ENCODE results near the gene PRMT3.
"Not testable (repeated sequence)": the region's sequence is repeated elsewhere in the genome, so short reads cannot be mapped to it uniquely, and the experiment has no call there.

PRMT3 gene

DNA sequence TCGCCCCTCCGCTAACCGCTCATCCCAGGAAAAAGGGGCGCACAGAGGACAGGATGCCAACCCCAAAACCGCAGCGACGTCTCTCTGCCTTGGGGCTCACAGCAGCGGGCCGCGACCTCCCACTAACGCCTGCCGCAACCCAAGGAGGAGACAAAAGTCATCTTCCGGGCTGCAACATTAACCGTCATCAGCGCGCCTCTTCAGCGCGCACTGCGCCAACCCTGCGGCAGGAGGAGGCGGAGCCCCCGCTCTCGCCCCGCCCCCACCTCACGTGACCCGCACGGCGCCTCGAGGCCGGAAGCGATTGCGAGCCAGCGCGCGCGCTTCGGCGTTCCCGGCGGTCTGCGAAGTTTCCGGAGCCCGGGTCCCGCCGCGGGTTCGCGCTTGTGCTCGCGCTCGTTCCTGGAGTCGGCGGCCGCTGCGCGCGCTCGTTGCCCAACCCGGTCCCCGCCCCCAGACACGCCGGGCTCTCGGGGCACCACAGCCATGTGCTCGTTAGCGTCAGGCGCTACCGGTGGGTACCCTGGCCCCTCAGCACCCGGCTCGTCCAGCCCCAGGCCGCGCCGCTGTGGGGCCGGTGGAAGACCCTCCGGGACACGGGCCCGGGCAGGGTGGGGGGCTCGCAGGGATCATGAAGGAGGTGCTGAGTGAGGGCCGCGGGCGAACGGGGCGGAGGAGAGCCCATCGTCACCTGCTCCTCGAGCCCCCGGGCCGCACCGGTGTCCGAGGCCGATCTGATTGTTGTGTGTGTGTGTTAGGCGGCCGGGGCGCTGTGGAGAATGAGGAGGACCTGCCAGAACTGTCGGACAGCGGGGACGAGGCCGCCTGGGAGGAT lies at the start of gene PRMT3:
TSS of gene PRMT3 (plus strand) at position 456 of the 835 bp plus-strand sequence. CDS start at position 487, 31 bp downstream.
- peak; percentile 91 for DNase-seq

DNA sequence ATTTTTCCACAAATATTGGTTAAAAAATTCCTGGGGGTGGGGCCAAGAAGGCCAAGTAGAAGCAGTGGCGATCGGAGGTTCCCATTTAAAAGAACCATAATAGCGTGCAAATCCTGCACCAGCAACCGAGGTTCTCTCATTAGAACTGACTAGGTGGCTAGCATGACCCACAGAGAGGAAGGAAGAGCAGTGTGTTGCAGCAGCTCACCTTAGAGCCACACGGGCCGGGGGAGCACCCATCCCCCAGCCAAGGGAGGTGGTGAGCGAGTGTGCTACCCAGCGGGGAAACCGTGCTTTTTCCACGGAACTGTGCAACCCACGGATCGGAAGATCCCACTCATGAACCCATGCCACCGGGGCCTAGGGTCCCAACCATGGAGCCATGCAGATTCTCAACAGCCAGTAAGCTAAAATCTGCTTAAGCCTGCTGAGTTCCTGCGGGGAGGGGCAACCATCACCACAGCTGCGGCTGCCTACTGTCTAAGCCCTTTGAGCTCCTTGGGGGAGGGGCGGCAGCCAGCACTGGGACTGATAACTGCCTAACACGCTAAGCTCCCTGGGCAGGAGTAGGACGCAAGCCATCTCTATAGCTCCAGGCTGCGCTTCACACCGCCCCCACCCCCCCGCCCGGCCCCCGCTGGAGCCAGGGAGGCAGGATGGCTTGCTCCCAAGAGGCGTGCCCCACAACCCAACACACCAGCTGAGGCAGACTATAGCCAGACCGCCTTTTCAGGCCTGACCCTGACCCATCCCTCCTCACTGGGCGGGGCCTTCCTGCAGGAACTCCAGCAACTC lies 45.0 kb upstream of the PRMT3 start:
- DNase-seq, result no peak

DNA sequence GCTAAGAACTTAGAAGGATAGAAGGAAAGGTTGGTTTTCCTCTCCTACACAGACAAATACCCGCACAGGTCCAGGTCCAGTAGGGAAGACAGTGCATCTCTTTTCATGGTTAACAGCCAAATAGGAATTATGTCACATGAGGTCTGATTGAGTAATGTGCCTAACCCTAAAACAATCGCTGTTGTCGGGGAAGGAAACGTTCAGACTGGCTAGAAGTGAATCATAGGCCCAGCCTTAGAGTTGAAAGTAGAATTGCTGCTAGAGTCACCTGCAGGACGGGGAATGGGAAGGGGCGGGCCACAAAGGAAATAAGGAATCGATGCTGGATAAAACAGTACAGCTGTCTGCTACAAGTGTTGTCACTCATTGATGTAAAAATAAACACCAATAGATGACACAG lies 36.4 kb upstream of the PRMT3 start:
- DNase-seq, result no peak

DNA sequence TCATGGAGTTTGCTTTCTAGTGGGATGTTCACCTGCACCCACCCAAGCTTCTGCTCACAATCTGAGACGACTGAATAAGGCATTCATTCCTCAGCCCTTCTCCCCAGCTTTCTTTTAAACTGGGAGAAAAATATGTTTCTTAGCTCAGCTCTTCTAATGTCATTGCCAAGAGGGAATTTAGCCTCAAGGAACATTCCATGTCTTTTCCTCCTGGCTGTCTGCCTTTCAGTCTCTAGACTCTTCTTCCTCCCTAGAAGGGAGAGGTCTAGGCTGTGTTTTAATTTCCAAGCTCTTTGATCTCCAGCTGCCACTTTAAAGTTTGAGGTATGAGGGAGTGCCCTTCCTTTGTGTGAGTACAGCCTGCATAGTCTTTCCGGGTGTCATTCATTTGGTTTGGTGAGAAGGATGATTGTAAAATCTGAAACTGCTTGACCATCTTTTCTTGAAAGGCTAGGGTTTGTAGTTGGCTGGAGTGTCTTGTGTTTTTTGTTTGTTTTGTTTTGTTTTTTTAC lies 35.7 kb upstream of the PRMT3 start:
- no peak for DNase-seq

DNA sequence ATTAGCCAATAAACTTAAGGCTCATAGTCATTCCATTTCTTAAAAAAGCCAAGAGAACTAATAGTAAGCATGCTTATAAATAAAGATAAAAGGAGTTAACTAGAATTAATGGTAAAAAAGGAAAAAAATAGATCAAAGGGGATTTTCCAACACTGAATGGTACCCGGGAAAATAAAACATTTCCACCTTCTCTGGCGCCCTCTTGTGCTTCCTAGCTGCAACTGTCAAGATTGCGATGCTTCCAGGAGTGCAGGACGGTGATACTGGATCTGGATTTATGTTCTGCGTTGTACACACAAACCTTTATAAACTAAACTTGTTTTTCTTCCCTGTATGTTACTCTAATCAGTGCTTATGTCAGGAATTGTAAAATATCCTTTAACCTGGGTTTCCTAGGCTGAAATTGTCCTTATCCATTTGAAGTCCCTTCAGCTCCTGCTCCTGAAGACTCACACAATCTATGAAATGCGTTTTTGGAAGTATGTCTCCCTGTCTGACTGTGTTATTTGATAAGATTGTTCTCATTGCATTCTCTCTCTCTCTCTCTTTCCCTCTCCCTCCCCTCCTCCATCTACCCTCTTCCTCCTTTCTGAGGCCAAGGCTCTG lies 33.6 kb upstream of the PRMT3 start:
- DNase-seq, result peak; percentile 73

DNA sequence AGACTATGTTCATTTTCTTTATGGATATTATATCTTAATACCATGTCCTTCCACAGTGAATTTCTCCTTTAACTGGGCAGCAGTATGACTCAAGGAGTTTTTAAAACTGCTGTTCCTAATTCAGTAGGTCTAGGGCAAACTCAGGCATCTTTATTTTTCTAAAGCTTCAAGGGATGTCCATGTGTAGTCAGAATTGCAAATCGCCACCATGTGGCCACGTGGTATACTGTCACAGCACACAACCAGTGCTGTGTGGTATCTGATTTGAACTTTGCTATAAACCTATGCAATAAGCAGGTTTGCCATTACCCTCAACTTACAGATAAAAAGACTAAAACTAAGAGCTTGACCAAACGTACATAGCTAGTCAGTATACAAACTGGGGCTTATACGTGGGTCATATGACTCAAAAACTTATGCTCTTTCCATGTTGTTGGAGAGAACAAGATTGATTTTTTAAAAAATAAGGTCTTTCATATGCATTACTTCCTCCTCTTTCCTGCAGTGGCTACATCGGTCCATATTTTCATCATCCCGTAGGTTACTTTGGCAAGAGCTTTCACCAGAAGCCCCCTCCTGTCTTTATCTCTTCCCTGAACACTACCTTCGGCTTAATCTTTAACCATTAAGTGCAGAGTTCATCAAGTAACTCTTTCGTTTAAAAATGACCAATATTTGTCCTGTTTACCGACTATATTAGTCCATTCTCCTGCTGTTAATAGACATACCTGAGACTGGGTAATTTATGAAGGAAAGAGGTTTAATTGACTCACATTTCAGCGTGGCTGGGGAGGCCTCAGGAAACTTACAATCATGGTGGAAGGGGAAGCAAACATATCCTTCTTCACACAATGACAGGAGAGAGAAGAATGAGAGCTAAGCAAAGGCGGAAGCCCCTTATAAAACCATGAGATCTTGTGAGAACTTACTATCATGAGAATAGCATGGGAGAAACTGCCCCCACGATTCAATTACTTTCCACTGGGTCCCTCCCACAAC lies 32.0 kb upstream of the PRMT3 start:
- peak; percentile 29 for DNase-seq

DNA sequence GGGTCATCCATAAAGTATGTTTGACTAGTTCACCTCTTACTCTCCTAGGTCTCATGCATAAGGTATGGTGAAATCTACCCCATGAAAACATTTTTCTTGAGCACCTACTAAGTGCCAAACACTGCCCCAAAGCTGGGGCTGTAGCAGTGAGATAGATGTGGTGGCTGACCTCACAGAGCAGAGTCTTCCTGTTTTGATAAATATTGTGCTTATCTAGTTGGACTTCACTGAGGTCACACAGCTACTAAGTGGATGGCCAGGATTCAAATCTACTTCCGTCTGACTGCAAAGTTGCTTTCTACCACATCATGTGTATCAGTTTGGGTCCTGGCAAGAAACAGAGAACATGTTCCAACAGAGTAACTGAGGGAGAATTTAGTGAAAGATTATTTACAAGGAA lies 30.4 kb upstream of the PRMT3 start:
- no peak for DNase-seq

DNA sequence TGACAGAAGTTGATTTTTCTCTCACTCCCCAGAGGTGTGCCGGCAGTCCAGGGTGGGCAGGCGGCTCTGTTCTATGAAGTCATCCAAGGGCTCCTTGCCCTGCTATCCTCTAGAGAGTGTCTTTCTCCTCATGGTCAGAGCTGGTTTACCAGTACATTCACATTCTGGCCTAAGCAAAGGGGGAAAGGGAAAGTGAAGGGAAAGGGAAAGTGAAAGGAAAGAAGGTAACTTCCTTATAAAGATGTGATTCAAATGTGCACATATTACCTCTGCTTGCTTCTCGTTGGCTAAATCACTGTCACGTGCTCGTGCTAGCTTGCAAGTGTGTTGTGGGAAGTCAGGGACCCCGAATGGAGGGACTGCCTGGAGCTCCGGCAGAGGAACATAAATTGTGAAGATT lies 26.9 kb upstream of the PRMT3 start:
- no peak for DNase-seq

DNA sequence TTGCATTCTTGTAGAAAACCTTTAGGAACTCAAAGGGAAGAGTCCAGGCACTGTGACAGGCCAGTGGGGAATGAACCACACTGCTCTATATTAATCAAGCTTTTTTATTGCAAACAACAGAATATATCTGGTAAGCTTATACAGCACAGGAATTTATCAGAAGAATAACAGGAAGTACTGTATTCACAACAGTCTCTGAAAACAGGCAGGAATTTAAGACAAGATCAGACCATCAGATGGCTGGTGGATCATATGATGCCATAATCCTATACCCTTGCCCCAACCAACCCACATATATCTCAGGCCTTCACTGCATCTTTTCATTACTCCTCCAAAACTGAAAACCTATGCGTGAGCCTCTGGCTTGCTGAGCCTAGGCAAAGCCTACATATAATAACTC lies 25.0 kb upstream of the PRMT3 start:
- DNase-seq, result no peak

DNA sequence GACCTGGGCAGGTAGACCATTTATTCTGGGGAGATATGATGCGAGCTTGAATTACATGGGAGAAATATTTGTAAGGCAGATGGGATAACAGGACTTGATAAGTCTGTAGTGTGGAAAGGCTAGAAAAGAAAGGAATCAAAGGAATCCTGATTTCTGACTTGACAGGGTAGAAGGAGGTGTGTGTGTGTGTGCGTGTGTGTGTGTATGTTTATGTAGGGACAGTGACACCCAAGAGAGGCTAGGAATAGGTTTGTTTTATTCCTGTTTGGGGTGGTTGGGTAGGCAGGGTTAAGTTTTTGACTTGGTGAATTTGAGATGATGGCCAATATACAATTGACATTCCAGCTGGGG lies 24.4 kb upstream of the PRMT3 start:
- DNase-seq, result no peak

DNA sequence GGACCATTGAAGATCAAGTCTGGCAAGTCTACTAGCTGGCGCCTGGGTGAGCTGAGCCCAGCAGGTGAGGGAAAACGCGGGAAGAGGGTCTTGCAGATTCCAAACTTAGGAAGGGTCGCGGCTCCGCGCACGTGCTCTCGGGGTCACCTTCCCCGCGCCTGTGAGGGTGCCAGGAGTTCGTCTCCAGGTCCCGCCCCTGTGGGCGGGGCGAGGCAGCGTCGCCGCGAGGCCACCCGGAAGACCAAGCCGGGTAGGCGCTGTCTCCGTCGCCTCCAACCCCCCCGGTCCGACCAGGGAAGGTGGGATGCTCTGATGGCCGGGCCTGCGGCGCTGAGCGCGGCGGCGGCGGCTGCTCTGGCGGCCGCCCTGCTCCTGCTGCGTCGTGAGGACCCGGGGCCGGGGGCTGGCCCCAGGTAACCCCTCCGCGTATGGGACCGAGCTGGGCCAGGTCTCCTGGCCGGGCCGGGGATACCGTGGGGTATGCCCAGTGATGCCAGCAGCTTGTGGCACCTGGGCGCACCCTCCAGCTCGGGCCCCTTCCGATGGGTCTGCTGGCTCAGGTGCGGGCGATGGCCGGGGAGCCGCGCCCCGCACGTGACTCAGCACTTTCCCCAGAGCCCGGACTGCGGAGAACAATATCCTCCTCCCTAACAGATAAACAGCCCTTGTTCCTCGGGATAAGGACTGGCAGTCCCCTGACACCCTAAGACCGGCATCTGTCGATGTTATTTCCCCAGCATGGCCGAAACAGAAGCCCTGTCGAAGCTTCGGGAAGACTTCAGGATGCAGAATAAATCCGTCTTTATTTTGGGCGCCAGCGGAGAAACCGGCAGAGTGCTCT lies 23.8 kb upstream of the PRMT3 start, which contains the start of gene HTATIP2:
TSS of gene HTATIP2 (plus strand) at position 215 of the 841 bp plus-strand sequence. CDS start at position 739, 524 bp downstream.
- peak; percentile 74 for DNase-seq

DNA sequence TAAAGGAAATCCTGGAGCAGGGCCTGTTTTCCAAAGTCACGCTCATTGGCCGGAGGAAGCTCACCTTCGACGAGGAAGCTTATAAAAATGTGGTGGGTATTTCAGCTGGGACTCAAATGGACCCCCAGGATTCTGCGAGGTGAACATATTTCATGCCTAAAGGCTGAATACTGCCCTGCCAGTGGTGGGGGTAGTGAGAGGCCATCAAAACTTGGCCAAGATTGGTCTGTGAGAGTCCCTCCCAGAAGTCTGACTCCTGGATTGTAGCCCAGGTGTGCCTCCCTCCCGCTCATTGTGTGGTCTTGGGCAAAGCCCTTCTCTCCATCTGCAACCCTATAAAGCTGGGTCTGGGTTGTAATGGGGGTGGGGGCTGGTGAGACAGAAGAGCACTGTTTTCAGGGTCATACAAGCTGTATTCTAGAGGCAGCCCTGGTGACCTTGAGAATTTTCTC lies 23.1 kb upstream of the PRMT3 start:
- DNase-seq, result peak; percentile 89

DNA sequence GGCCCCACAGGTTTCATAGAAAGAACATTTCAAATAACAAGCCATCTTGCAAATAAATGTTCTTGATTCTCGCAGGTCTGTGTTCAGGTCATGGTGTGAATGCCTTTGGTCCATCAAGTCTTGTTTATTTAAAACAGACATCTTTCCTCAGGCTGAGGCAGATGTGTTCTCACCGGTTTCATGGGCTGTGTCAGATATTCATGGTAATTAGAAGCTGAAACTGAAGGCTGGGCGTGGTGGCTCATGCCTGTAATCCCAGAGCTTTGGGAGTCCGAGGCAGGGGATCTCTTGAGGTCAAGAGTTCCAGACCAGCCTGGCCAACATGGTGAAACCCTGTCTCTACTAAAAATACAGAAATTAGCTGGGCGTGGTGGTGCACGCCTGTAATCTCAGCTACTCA lies 22.1 kb upstream of the PRMT3 start:
- not testable (repeated sequence) for DNase-seq

DNA sequence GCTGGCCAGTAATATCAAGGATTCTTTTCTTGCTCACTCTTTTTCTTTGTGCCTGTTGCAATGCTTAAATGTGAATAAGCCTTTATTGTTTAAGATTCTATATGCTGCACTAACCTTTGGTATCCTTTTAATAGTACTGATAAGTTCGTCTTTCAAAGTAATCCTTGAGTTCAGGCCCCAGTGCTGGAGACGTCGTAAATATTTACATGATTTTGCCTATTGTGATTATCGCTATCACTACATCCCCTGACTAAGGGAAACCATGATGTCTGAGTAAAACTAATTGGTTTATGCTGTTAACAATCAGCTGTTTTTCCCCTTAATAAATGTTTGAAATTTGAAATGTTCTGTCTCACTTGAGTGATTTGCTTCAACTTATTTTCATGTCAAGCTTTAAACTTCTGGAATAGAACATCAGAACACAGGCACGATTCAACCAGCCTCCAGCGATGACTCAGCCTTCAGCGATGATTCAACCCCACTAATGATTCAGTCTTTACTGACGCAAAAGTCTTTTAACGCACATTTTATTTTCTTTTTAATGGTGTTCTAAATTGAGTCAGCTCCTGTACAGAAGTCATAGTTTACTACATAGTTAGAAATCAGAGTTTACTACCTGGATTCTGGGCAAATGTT lies 20.1 kb upstream of the PRMT3 start:
- DNase-seq, result peak; percentile 17

DNA sequence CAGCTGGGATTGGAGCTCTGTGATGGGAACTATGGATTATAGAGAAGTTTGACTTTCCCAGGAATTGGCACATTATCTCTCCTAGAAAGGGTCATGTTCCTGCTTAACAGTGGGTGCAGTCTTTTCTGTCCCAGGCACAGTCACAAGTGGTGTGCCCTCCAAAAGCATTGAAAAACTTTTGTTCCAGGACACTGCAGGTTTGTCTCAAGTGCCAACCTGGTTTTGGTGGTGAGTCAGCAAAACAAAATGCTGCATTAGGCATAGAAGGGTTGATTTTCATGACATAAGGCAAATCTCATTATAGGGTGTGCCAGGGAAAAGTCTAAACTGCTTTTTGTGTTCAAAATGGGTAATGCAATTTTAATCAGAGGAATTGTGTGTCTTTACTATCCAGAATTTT lies 19.1 kb upstream of the PRMT3 start:
- DNase-seq, result no peak

DNA sequence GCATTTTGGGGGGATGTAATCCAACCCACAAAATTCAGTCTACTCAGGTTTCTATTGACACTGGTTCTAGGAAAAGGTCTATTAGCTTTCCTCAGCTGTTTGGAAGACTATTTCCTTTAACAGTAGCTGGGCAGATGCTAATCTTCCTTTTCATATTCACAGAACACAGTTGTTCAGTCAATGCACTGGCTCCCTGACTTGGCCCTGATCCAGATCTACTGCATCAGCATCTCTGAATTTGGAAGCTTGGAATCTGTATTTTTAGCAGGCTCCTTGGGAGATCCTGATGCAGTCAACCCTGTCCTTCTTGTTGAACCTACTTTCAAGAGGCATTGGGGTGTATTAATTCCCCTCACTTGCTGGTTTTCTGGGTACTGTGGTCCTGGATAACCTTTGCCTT lies 17.7 kb upstream of the PRMT3 start:
- no peak for DNase-seq

DNA sequence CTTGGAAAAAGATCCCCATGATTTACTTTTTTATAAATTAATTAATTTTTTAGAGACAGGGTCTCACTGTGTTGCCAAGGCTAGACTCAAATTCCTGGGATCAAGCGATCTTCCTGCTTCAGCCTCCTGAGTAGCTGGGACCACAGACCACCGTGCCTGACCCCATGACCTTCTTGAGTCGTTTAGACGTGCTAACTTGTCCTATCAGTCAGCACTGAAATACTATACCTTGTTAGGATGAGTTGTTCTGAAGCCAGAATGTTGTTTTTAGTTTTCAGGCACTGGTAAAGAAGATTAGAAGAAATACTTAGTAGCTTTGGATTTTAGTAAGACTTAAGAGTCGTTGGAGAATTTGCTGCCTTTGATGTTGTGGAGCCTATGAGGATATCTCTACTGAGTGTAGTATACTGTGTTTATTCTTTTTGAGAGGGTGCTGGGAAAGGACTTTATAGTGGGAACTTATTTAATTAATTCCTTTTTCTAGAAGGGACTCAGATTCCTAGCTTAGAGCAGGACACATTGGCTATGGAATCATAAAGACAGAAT lies 15.4 kb upstream of the PRMT3 start:
- no peak for DNase-seq

DNA sequence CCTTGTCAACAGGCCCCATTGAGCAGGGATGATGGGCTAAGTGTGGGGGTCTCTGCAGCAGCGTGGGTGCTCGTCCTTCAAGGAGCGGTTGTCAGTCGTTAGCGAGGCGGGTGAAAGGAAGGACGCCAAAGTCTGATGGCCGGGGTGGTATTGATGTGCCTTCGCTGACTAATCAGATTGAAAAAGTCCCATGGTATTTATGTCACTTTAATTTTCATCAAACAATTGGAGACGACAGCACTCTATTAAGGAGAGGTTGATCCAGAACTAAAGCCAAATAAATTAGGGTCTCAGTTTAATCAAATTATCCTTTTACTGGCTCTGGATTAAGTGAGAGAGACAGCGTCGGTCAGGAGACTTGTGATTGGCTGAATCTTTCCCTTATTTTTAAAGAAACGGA lies 14.4 kb upstream of the PRMT3 start:
- DNase-seq, result no peak

DNA sequence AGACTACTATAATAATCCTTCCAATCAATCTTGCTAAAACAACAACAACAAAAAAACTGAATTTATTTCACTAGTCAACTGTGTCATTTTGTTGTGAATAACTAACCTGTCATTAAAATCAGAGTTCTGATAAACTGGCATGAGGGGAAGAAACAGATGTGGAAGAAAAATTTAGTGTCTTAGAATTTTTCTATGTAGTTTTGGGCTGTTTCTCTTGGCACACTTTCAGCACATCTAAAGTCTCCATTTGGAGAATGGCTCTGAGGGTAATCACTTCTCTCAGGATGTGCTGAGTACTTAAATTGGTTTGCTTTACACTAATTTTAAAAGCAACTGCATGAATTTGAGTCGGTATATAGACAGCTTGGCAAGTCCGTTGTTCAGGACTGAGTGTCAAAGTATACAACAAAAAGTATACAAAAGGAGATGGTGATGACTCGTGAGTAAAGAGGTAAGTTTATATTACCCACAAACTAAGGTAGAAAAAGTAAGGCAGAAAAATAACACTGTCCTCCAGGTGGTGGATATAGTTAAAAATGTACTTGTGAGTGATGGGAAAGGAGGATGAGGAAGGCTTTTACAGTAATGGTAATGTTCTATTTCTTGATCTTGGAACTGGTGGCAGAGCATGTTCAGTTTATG lies 13.8 kb upstream of the PRMT3 start:
- no peak for DNase-seq
